Muscle of arm (tissue), 12 donors: ENCODE data around the gene TBC1D16. TPM values are rescaled to one million over a fixed set of nuclear protein-coding genes. Genes with fewer than 3 reads are reported as not detected.

ENCODE experiments used
- DNase-seq: peaks from one replicate; pipeline ENCODE4 v3.0.0-alpha.2; 2013
- polyA plus RNA-seq, 12 donors: library from polyadenylated mRNA; unstranded; fragments of 120-200 nt; gene quantifications; one replicate each; pipeline ENCODE4 v1.2.1, GENCODE V29; 2013; ENCODE audit not compliant: insufficient read length in 12 of 12

TBC1D16 gene
- polyA plus RNA-seq, 12 donors = 24.9 to 35.8 (median 27.8) TPM; not detected in 1

GRCh38 chr17:79953335-79953734, 82.3 kb downstream of the TBC1D16 start:
- no peak for DNase-seq

- DNase-seq = no peak
Measured at GRCh38 chr17:79952901-79953300, 82.8 kb downstream of the TBC1D16 start.

- no peak for DNase-seq
Measured at GRCh38 chr17:79952265-79952877, 83.3 kb downstream of the TBC1D16 start.

- DNase-seq = no peak
Measured at GRCh38 chr17:79951361-79952264, 84.1 kb downstream of the TBC1D16 start.

- DNase-seq = no peak
Measured at GRCh38 chr17:79950751-79951150, 84.9 kb downstream of the TBC1D16 start.

GRCh38 chr17:79950306-79950705, 85.4 kb downstream of the TBC1D16 start:
- no peak for DNase-seq

GRCh38 chr17:79949656-79950209, 85.9 kb downstream of the TBC1D16 start:
- DNase-seq = no peak

GRCh38 chr17:79948945-79949655, 86.6 kb downstream of the TBC1D16 start:
- no peak for DNase-seq

GRCh38 chr17:79948406-79948944, 87.2 kb downstream of the TBC1D16 start:
- DNase-seq = no peak

- no peak for DNase-seq
Measured at GRCh38 chr17:79947351-79948031, 88.2 kb downstream of the TBC1D16 start.

- no peak for DNase-seq
Measured at GRCh38 chr17:79946352-79947231, 89.1 kb downstream of the TBC1D16 start.

GRCh38 chr17:79945591-79946255, 89.9 kb downstream of the TBC1D16 start:
- DNase-seq = no peak

GRCh38 chr17:79944821-79945391, 90.8 kb downstream of the TBC1D16 start:
- no peak for DNase-seq

- no peak for DNase-seq
Measured at GRCh38 chr17:79944251-79944812, 91.3 kb downstream of the TBC1D16 start.

GRCh38 chr17:79943347-79944241, 92.1 kb downstream of the TBC1D16 start:
- DNase-seq = no peak

GRCh38 chr17:79942591-79943346, 92.9 kb downstream of the TBC1D16 start:
- DNase-seq = no peak

GRCh38 chr17:79942011-79942405, 93.7 kb downstream of the TBC1D16 start:
- DNase-seq = no peak
